IPS DF 19.7 (cell line): Measurements from ENCODE around the gene PSAT1.
A peak's percentile ranks its signal among the peaks of the same experiment; 100 is the strongest.

ENCODE experiments used
- DNase-seq: peaks from one replicate; pipeline ENCODE4 v3.0.0-alpha.2; 2013; ENCODE audit warnings: low read depth, low spot score

The PSAT1 gene

DNA sequence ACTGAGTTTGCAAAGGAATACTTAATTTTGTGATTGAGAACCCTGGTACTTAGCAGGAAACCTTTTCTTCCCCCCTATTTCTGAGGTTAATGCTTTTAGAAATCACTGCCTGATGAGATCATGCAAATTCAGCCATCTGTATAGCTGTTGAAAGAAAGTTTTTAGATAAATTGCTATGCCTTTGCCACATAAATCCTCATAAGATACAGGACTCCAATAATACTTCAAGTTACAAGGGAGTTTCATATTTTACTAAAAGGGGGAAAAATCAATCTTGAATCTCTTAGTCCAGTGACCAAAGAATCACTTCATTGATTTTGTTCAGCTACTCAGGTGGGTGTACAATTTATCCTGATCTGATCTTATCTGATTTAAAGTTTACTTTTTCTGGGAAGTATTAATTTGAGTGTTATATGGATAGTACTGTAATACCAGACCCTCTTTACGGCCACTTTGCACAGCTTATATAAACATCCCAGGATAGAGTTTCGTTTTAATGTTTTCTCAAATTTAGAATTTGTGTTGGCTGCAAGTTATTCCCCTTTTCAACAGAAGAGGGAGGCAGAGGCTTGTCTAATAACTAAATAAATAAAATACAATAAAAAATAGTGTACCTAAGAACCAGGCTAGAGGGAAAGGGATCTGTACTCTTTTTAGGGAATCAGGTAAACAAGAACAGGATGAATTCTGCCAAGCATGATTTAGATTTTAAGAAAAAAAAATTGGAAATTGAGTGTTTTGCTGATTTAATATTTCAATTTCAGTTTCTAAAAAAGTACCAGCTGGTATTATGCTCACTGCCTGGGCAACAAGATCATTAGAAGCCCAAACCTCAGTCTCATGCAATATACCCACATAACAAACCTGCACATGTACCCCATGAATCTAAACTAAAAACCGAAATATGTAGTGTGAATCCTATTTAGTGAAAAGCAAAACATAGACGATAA lies 69.1 kb downstream of the PSAT1 start:
- DNase-seq, result no peak

DNA sequence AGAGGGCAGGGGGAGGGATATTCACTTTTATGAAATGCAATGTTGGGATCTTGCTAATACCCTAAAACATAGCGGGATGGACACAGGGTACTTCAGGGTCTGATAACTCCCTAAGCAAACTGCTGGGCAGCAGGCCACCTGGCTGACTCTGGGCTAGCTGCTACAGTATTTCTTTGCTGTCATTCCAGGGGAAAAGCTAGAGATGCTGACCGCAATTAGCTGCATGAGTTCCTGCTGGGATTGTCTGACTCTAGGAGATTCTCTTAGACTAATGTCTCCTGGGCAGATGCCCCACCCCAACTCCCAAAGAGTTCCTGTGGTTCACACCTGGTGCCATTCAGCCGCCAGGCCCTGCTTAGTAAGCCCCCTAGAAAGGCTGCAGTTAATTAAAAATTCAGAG lies 69.9 kb downstream of the PSAT1 start:
- no peak for DNase-seq

DNA sequence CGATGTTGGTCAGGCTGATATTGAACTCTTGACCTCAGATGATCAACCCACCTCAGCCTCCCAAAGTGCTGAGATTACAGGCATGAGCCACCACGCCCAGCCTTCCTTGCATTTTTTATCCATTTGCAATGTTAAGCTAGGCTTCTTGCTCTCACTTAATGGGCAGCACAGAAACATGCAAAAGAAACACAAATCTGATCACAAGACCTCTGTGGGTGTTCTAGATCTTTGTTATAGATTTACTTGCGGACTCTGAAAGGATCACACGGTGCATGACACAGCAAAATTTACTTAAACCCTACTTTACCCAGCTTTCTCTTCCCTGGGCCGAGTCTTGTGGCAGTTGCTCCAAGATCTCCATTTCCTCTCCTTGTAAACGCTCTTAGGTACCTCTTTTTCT lies 71.3 kb downstream of the PSAT1 start:
- DNase-seq, result no peak

DNA sequence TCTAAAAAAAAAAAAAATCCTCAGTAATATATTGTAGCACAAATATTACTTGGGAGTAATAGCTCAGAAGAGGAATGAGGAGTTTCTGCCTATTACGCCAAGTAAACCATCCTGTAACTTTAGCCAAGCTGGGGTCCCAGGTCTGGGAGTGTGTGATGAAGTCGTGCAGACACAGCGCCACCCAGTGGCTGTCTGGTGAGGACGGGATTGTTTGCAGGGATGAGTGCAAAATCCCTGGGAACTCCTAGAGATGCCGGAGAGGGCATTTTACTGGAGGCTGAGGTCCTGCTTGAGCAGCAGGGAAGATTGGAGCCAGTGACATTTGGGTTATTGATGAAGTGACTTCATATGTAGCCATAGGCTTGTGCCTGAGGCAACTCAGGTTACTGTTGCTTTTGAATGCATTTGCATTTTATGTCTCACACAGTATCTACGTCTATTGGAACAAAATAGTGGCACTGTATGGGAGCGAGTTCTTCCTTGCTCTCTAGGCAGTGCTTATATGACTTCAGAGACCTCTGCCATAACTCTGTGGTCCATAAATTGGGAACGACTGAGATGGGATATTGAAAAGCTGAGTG lies 72.8 kb downstream of the PSAT1 start:
- peak; percentile 54 for DNase-seq

DNA sequence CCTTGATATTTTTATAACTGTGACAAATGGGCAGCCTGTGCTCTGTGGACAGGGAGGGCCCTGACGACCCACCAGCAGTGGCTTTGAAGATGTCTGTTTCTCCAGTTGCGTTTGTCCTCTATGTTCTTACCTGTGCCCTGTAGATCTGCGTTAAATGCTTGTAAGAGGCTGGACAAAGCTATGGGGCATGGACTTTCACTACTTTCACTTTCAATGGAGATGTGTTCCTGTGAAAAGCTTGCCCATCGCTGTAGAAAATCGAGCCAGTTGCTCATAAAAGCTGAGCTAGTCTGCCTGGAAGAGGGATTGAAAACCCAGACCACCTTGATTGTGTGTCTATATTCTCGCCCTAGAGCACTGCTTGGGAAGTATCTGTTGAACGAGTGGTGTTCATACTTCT lies 74.1 kb downstream of the PSAT1 start:
- DNase-seq, result no peak

DNA sequence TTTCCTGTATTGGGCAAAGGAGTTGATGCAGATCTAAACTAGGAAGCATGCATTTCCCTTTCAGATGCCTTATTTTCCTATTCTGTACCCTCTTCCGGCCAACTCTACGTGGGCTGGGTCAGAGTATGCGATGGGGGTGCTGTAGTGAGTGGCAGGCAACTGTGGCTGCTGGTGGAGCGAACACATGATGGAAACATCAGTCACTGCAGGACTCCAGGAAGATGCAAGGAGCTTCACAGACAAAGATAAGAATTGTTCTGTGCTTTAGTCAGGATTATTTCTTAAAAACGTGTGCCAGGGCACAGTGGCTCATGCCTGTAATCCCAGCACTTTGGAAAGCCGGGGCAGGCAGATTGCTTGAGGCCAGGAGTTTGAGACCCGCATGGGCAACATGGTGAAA lies 75.1 kb downstream of the PSAT1 start:
- DNase-seq, result no peak
